Measurements from ENCODE around the gene ISM1. TPM values are rescaled to one million over a fixed set of nuclear protein-coding genes. Genes with fewer than 3 reads are reported as not detected.

The ISM1 gene
- total RNA-seq, 1 donor from 2014 or later, result 4.0 TPM

DNA sequence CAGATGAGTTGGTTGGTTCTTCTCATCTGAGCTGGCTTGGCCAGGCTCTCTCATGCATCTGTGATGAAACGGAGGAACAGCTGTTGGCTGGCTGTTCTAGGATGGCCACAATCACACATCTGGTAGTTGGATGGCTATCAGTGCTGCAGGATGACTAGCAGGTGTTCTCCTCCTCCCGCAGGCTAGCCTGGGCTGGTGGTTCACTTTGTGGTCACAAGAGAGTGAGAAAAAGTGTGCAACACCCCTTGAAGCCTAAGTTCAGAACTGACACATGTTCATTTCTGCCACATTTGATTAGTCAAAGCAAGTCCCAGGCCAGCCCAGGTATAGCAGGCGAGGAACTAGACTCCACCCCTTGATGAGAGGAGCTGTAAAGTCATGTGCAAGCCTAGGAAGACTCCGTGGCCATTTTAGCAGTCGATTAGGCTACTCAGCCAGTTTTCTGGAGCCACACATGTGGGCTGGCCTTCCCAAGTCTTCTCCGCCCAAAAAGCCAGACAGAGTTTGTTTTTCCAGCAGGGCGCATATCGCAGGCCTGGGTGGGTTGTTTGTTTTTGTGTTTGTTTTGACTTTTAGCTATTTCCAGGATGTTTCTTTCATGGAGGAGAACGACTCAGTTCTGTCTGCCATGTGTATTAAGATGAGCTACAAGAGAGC is 120.8 kb downstream of the ISM1 start:
- no peak for DNase-seq (ENCODE audit: low spot score)

DNA sequence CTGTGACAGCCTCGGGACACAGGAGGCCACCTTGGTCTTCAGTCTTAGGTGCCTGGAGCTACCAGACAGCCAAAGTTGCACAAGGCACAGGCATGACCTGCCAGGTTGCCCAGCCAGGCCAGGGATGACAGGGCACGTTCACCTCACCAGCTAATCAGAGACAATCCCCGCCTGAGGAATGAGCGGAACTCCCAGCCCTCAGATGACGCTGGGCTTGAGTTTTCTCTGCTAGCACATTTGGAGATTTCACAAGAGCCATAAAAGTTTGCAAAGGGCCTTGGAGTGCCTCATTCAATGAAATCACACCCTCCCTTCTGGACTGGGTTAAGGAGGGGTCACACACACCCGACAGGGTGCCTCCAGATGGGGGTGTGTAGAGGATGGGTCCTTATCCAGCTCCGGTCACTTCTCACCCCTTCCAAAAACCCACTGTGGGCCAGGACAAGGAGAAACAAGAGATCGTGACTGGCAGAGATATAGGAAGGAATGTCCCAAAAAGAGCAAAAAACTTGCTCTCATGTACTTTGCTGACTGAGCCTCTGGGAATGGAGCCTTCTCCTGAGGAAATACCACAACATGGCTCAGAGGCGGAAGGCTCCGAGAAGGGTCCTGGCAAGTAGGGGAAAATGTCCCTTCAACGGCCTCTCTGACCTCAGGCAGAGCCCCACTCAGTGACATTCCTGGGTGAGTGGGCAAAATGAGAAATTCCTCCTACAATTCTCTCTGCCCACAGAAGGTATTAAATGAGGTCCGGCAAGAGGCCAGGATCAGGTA is 121.6 kb downstream of the ISM1 start:
- DNase-seq (ENCODE audit: low spot score), result no peak

DNA sequence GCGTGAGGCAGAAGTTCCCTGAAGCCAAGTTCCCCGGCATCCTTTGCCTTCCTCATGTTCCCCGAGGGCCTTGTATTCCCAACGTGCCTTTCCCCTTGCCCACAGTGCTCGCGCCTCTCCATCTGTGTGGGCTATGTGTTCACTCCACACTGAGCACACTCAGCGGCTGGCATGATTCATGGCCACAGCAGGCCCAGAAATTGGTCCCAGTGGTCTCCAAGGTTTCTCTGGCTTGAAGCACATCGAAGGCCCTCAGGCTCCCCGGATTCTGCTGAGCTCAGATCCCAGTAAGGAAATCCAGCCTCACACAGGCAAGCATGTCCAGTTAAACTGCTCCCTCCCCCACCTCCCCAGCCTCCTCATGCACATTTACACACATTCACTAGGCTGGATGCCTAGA is 123.6 kb downstream of the ISM1 start:
- no peak for DNase-seq (ENCODE audit: low spot score)

DNA sequence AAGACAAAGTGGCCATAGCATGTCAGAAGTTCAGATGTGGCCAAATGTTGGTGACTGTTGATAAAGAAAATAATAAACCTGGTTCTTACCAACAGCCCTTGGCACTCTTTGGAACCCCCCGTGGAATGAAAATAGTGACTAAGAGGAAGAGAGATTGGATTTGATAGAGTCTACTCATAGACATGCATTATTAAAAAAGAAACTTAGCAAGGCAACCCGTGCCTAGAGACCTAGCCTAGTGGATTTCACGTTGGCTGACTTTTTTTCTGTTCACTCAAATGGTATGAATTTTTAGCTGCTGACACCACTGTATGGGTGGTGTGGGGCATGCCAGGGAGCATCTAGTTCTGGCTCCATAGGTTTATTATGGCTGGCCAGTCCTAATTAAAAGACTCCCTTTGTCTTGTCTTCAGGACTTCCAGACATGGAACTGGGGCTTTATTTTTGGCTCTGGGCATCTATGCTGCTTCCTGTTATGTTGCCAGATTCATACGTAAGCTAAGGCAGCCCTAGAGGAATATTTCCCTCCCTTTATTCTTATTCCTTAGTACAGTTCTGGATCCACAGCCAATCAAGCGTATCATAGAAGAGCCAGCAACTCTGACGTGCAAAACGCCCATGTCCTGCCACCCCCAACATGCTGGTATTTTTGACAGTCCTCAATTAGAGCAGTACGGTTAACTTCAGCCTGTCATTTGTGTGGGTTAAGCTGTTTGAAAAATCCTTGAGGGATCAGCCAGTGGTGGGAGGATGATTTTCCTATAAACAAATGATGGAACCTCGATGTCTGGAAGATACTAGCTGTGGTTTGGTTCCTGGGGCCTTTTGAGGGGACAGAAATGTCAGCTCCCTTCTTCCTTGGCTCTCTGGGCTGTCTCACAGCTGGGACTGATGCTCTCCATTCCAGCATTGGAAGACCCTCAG is 127.5 kb downstream of the ISM1 start:
- no peak for DNase-seq (ENCODE audit: low spot score)

DNA sequence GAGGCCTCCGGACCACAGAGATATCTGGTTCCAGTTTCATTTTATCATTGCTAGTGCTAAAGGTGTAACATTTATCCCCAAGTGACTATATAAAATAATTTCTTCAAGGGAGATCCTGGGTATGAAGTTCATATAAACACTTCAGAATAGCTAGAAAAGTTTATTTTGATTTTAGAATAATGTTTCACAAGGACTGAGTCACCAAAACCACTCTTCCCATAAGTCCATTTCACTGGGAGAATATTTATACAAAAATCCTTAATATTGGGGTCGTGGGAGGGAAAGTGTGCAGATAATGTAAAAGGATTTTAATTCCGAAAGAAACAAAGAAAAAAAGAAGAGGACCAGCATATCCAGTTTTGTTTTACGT is 128.1 kb downstream of the ISM1 start:
- no peak for DNase-seq (ENCODE audit: low spot score)

Other genes with a start within 250 kb of the ISM1 start
- gene SPTLC3, start 212.3 kb upstream of the ISM1 start, total RNA-seq, result 6.5 TPM